OCI-LY7 (cell line): ENCODE measurements around the gene MRPL40.

Source experiments
- CTCF ChIP-seq: fragments of 200-600 bp; sonication (generic); conservative IDR thresholded peaks from 2 replicates; pipeline ENCODE4 v1.5.1; 2014; ENCODE audit warnings: mild to moderate bottlenecking, antibody characterized with exemption, low read length, moderate library complexity, mixed read lengths
- EZH2phosphoT487 ChIP-seq: fragments of 200-600 bp; sonication (generic); IDR thresholded peaks from 2 replicates; pipeline ENCODE4 v1.6.1; 2018; ENCODE audit warnings: low read depth, borderline replicate concordance, mild to moderate bottlenecking, mixed run types, antibody characterized with exemption, low read length, moderate library complexity, mixed read lengths

GRCh38 chr22:19386248-19386647 lies 46.1 kb upstream of the MRPL40 start:
- TF ChIP-seq CTCF (no peak), EZH2phosphoT487 (no peak)
